IPS-15b (cell line): Measurements from ENCODE around the gene REEP1.
"Not testable (repeated sequence)": the region's sequence is repeated elsewhere in the genome, so short reads cannot be mapped to it uniquely, and the experiment has no call there.

Experiments
- H3K27me3 ChIP-seq: one replicate; pipeline ENCODE4 v1.6.1; 2013; ENCODE audit warnings: low read length; ENCODE audit not compliant: control insufficient read depth, insufficient read depth
- H3K36me3 ChIP-seq: one replicate; pipeline ENCODE4 v1.6.1; 2013; ENCODE audit warnings: low read length; ENCODE audit not compliant: control insufficient read depth, insufficient read depth
- H3K4me1 ChIP-seq: one replicate; pipeline ENCODE4 v1.6.1; 2013; ENCODE audit warnings: mild to moderate bottlenecking, low read length; ENCODE audit not compliant: control insufficient read depth, insufficient read depth
- H3K4me3 ChIP-seq: one replicate; pipeline ENCODE4 v1.5.1; 2013; ENCODE audit warnings: low read depth, low read length
- H3K9ac ChIP-seq: one replicate; pipeline ENCODE4 v1.6.1; 2013; ENCODE audit warnings: low read depth, mild to moderate bottlenecking, low read length
- H3K9me3 ChIP-seq: one replicate; pipeline ENCODE4 v1.6.1; 2013; ENCODE audit warnings: mild to moderate bottlenecking, low read length; ENCODE audit not compliant: control insufficient read depth, insufficient read depth

REEP1 gene

DNA sequence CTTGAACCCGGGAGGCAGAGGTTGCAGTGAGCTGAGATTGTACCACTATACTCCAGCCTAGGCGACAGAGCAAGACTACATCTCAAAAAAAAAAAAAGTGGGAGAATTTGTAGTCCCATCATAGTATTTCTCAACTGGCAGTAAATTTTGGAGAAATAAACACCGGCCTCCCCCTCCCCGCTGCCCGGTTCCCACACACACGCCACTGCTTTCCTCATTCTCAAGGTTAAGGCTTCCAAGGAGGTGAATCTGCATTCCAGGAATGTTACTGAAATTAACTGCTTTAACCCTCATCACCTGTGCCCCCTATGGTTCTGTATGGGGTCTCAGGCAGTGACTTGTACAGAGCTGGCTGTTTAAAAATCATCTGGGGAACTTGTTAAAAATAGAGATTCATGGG is 88.2 kb downstream of the REEP1 start:
- H3K9me3 ChIP-seq = no peaks in the 10 kb centered on the region

GRCh38 chr2:86245222-86245621 is 92.2 kb downstream of the REEP1 start:
- not testable (repeated sequence) for H3K4me3 ChIP-seq, H3K36me3 ChIP-seq, H3K4me1 ChIP-seq, H3K9ac ChIP-seq, H3K27me3 ChIP-seq, H3K9me3 ChIP-seq

More for the DNA sequence above, 88.2 kb downstream of the REEP1 start:
- no peaks in the 10 kb centered on the region for H3K36me3 ChIP-seq
- no peak overlapping the region for H3K4me3 ChIP-seq
- H3K4me1 ChIP-seq = no peaks in the 10 kb centered on the region
- no peaks in the 10 kb centered on the region for H3K27me3 ChIP-seq
- no peak overlapping the region for H3K9ac ChIP-seq

DNA sequence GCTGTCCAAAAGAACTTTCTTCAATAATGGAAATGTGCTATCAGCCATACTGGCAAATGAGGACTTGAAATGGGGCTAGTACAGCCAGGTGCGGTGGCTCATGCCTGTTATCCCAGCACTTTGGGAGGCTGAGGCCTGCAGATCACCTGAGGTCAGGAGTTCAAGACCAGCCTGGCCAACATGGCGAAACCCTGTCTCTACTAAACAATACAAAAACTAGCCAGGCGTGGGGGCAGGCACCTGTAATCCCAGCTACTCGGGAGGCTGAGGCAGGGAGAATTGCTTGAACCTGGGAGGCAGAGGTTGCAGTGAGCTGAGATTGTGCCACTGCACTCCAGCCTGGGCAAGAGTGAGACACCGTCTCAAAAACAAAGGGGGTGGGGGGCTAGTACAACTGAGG is 92.6 kb downstream of the REEP1 start:
- not testable (repeated sequence) for H3K4me3 ChIP-seq, H3K27me3 ChIP-seq, H3K9me3 ChIP-seq, H3K36me3 ChIP-seq, H3K4me1 ChIP-seq, H3K9ac ChIP-seq

- Histone ChIP-seq H3K4me1 (no peaks in the 10 kb centered on the region), H3K4me3 (no peak overlapping the region), H3K27me3 (no peaks in the 10 kb centered on the region), H3K9ac (no peak overlapping the region), H3K36me3 (no peaks in the 10 kb centered on the region), H3K9me3 (no peaks in the 10 kb centered on the region)
Measured at GRCh38 chr2:86243950-86244733, 93.3 kb downstream of the REEP1 start.

GRCh38 chr2:86243272-86243671 is 94.2 kb downstream of the REEP1 start:
- H3K9me3 ChIP-seq = no peaks in the 10 kb centered on the region
- H3K27me3 ChIP-seq = no peaks in the 10 kb centered on the region
- H3K4me3 ChIP-seq = no peak overlapping the region
- no peaks in the 10 kb centered on the region for H3K4me1 ChIP-seq
- no peaks in the 10 kb centered on the region for H3K36me3 ChIP-seq
- H3K9ac ChIP-seq = no peak overlapping the region

GRCh38 chr2:86241611-86242010 is 95.8 kb downstream of the REEP1 start:
- Histone ChIP-seq H3K4me1 (no peaks in the 10 kb centered on the region), H3K27me3 (no peaks in the 10 kb centered on the region), H3K9ac (no peak overlapping the region), H3K9me3 (no peaks in the 10 kb centered on the region), H3K36me3 (no peaks in the 10 kb centered on the region), H3K4me3 (no peak overlapping the region)

- H3K36me3 ChIP-seq = no peaks in the 10 kb centered on the region
- H3K9me3 ChIP-seq = no peaks in the 10 kb centered on the region
- H3K27me3 ChIP-seq = no peaks in the 10 kb centered on the region
- H3K4me1 ChIP-seq = no peaks in the 10 kb centered on the region
- H3K4me3 ChIP-seq = no peak overlapping the region
- H3K9ac ChIP-seq = no peak overlapping the region
Measured at GRCh38 chr2:86240251-86240650, 97.2 kb downstream of the REEP1 start.

DNA sequence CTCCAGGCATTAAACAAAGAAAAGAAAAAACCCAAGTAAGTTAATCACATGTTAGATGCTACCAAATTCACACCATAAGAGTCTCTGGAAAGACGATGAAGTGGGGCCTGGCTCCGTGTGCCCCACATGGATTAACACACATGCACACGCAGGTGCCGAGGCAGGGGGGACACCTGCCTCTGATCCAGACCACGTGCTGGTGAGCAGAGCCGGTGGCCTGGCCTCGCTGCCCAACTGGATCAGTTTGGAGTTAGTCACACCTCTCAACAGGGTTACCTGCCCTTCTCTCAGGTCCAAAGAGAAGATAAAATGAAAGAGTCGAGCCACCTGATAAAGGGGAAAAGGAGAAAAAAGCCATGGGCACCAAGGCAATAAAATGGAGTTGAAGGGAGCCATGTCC is 97.7 kb downstream of the REEP1 start:
- Histone ChIP-seq H3K9ac (no peak overlapping the region), H3K4me3 (no peak overlapping the region), H3K36me3 (no peaks in the 10 kb centered on the region), H3K4me1 (no peaks in the 10 kb centered on the region), H3K27me3 (no peaks in the 10 kb centered on the region), H3K9me3 (no peaks in the 10 kb centered on the region)

DNA sequence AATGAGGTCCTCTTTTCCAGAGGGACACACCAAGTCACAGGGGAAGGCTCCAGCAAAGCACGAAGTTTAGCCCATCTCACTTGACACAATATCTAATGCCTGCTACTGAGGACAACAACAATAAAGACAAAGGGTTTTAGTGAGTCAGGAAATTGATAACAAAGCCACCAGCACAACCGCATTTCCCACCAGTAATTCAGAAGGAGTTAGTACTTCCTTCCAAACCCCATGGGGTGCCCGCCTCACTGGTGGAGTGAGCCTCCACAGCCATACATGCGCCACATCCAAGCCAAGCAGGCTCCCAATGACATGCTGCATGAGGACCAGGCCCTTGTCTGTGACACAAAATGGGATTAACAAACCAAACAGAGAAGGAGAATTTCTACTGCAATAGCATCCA is 98.1 kb downstream of the REEP1 start:
- Histone ChIP-seq H3K9ac (no peak overlapping the region), H3K27me3 (no peaks in the 10 kb centered on the region), H3K36me3 (no peaks in the 10 kb centered on the region), H3K4me3 (no peak overlapping the region), H3K9me3 (no peaks in the 10 kb centered on the region), H3K4me1 (no peaks in the 10 kb centered on the region)

- H3K36me3 ChIP-seq = no peaks in the 10 kb centered on the region
- H3K9ac ChIP-seq = no peak overlapping the region
- no peak overlapping the region for H3K4me3 ChIP-seq
- H3K9me3 ChIP-seq = no peaks in the 10 kb centered on the region
- H3K27me3 ChIP-seq = no peaks in the 10 kb centered on the region
- no peaks in the 10 kb centered on the region for H3K4me1 ChIP-seq
Measured at GRCh38 chr2:86238354-86238753, 99.1 kb downstream of the REEP1 start.

DNA sequence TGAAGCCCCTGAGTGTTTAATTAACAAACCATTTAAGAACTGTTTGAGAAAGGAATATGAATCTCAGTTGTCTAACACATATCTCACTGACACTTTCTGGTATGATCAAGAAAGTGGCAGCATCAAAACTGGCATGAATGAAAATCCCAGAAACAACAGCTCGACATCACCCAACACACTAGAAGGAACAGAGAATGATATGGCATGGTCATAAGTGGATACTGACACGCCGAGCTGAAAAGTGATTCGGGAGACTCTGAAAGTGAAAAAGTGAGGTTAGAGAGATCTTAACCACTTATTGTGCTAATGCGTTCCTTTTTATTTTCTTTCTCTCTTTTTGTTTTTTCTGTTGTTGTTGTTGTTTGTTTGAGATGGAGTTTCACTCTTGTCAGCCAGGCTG is 100.3 kb downstream of the REEP1 start:
- H3K4me1 ChIP-seq = no peaks in the 10 kb centered on the region
- no peak overlapping the region for H3K9ac ChIP-seq
- no peaks in the 10 kb centered on the region for H3K27me3 ChIP-seq
- no peaks in the 10 kb centered on the region for H3K36me3 ChIP-seq
- no peaks in the 10 kb centered on the region for H3K9me3 ChIP-seq
- H3K4me3 ChIP-seq = no peak overlapping the region

GRCh38 chr2:86235196-86235980 is 102.0 kb downstream of the REEP1 start:
- no peaks in the 10 kb centered on the region for H3K9me3 ChIP-seq
- no peaks in the 10 kb centered on the region for H3K36me3 ChIP-seq
- no peaks in the 10 kb centered on the region for H3K4me1 ChIP-seq
- no peak overlapping the region for H3K4me3 ChIP-seq
- no peaks in the 10 kb centered on the region for H3K27me3 ChIP-seq
- H3K9ac ChIP-seq = no peak overlapping the region
